B cell (primary cell): ENCODE data around the gene DSPP. TPM values are rescaled to one million over a fixed set of nuclear protein-coding genes. Genes with fewer than 3 reads are reported as not detected.

Experiments used
- ATAC-seq: fragments of 200-7000 bp; cut with Tn5 transposase; one replicate; pipeline ENCODE4 v1.10.0; 2021; ENCODE audit warnings: low read depth, mild to moderate bottlenecking, moderate number of reproducible peaks, moderate library complexity
- CTCF ChIA-PET: fragments of 350-600 bp; sonication (Branson Sonifier 250); formaldehyde crosslinking; loops from one replicate; lab custom pipeline; 2021; ENCODE audit warnings: antibody characterized with exemption, inconsistent platforms; lab: Charles Lee
- POLR2A ChIA-PET: fragments of 350-600 bp; sonication (Branson Sonifier 250); formaldehyde crosslinking; loops from one replicate; lab custom pipeline; 2021; ENCODE audit warnings: antibody characterized with exemption; lab: Charles Lee
- DNase-seq: peaks from one replicate; pipeline ENCODE4 v3.0.0; 2013
- H2AFZ ChIP-seq: 2 replicates; pipeline ENCODE4 v1.6.1; 2012; ENCODE audit warnings: mild to moderate bottlenecking, low read depth, low read length; ENCODE audit not compliant: insufficient read depth, poor library complexity, severe bottlenecking
- H3K27ac ChIP-seq, 2 donors: 1 replicate in 1 of 2; 2 replicates in 1 of 2; pipeline ENCODE4 v1.5.1; 2012 to 2013; ENCODE audit warnings: low read length in 2 of 2, mild to moderate bottlenecking in 2 of 2, moderate library complexity in 1 of 2
- H3K27me3 ChIP-seq, 4 experiments: fragments of 200-600 bp in 1 of 4; sonication (generic) in 1 of 4; replicated peaks in 1 of 4; 1 replicate in 2 of 4; 2 replicates in 2 of 4; pipeline versions ENCODE4 v1.6.1 to v1.7.0; 2013 to 2016; ENCODE audit warnings: low read length in 3 of 4, mild to moderate bottlenecking in 2 of 4, mixed read lengths in 1 of 4, moderate library complexity in 1 of 4; ENCODE audit not compliant: insufficient read depth in 4 of 4, control insufficient read depth in 3 of 4; ENCODE audit errors: control extremely low read depth in 1 of 4
- H3K36me3 ChIP-seq, 2 experiments: replicated peaks in 1 of 2; 1 replicate in 1 of 2; 2 replicates in 1 of 2; pipeline versions ENCODE4 v1.6.1 to v1.7.1; 2013; ENCODE audit warnings: low read length in 1 of 2; ENCODE audit not compliant: insufficient read depth in 2 of 2, control insufficient read depth in 1 of 2; ENCODE audit errors: control extremely low read depth in 1 of 2, extremely low read depth in 1 of 2
- H3K4me1 ChIP-seq, 2 donors: fragments of 200-600 bp in 1 of 2; sonication (generic) in 1 of 2; 1 replicate in 1 of 2; 2 replicates in 1 of 2; pipeline versions ENCODE4 v1.5.1 to v1.6.1; 2013 to 2017; ENCODE audit warnings: low read length in 2 of 2; ENCODE audit not compliant: control insufficient read depth in 2 of 2, insufficient read depth in 2 of 2
- H3K4me2 ChIP-seq: replicated peaks from 2 replicates; pipeline ENCODE3; 2012; ENCODE audit warnings: mild to moderate bottlenecking, low read depth, low read length; ENCODE audit not compliant: poor library complexity, severe bottlenecking
- H3K4me3 ChIP-seq, 5 experiments: fragments of 200-600 bp in 1 of 5; sonication (generic) in 1 of 5; 1 replicate in 3 of 5; 2 replicates in 2 of 5; pipeline versions ENCODE4 v1.5.1 to v1.7.0; 2011 to 2016; ENCODE audit warnings: low read length in 4 of 5, mild to moderate bottlenecking in 4 of 5, low read depth in 2 of 5, control low read depth in 1 of 5, moderate library complexity in 1 of 5; ENCODE audit not compliant: insufficient read depth in 1 of 5; ENCODE audit errors: control extremely low read depth in 1 of 5, extremely low read depth in 1 of 5
- H3K79me2 ChIP-seq: fragments of 200-600 bp; sonication (generic); one replicate; pipeline ENCODE4 v1.6.0; 2016; ENCODE audit warnings: low read length; ENCODE audit not compliant: control insufficient read depth, insufficient read depth
- H3K9ac ChIP-seq: fragments of 200-600 bp; sonication (generic); 2 replicates; pipeline ENCODE4 v1.6.1; 2017; ENCODE audit warnings: mild to moderate bottlenecking, low read length, moderate library complexity
- H3K9me3 ChIP-seq, 3 donors: one replicate each; pipeline versions ENCODE4 v1.6.1 to v1.7.1; 2013; ENCODE audit warnings: low read length in 2 of 3; ENCODE audit not compliant: control insufficient read depth in 2 of 3, insufficient read depth in 1 of 3; ENCODE audit errors: control extremely low read depth in 1 of 3
- H4K20me1 ChIP-seq: 2 replicates; pipeline ENCODE4 v1.6.0; 2012; ENCODE audit warnings: mild to moderate bottlenecking, low read length; ENCODE audit not compliant: insufficient read depth, control insufficient read depth, poor library complexity, severe bottlenecking
- H3K27ac Mint-ChIP-seq: one replicate; pipeline ENCODE4 v1.8.0; 2021; ENCODE audit warnings: mixed read lengths
- H3K27me3 Mint-ChIP-seq: one replicate; pipeline ENCODE4 v1.8.0; 2021; ENCODE audit warnings: mixed read lengths
- H3K4me1 Mint-ChIP-seq: one replicate; pipeline ENCODE4 v1.8.0; 2021; ENCODE audit warnings: mixed read lengths
- H3K4me3 Mint-ChIP-seq: one replicate; pipeline ENCODE4 v1.8.0; 2021; ENCODE audit warnings: mixed read lengths
- H3K9me3 Mint-ChIP-seq: one replicate; pipeline ENCODE4 v1.8.0; 2022; ENCODE audit warnings: mixed read lengths; ENCODE audit not compliant: insufficient read depth
- CTCF ChIP-seq: fragments of 200-600 bp; IDR thresholded peaks from one replicate; pipeline ENCODE4 v1.8.0; 2022; ENCODE audit warnings: antibody characterized with exemption, mild to moderate bottlenecking
- EZH2 ChIP-seq: IDR thresholded peaks from 2 replicates; pipeline ENCODE4 v1.6.1; 2012; ENCODE audit warnings: borderline replicate concordance, low read depth, mild to moderate bottlenecking, moderate library complexity, low read length; ENCODE audit not compliant: insufficient read depth, poor library complexity, severe bottlenecking
- WGBS: methylation state at CpG from one replicate; pipeline ENCODE4 v1.1.5; 2013; ENCODE audit warnings: missing lambda C conversion rate; ENCODE audit not compliant: insufficient coverage; 5-methylcytosine and 5-hydroxymethylcytosine counted together
- intact Hi-C: fragments of 100-400 bp; cut with micrococcal nuclease; formaldehyde crosslinking; loops from one replicate; pipeline ENCODE4 v1.10.0; 2022
- polyA plus RNA-seq: library from polyadenylated mRNA; depleted of rRNA; stranded (reverse); fragments of >200 nt; gene quantifications from 2 replicates; pipeline ENCODE4 v1.2.3, GENCODE V29; 2012
- total RNA-seq, 2 donors: library from RNA; stranded (reverse); fragments of 120-200 nt in 1 of 2; gene quantifications; 1 replicate in 1 of 2; 2 replicates in 1 of 2; pipeline versions ENCODE4 v1.2.3 to v1.2.4, GENCODE V29; 2013 to 2022

The DSPP gene
- total and polyA plus RNA-seq, 2 donors (not counting 1 experiment from before 2014, with no cell fraction given), result not detected

GRCh38 chr4:87616268-87616667 lies 7.9 kb downstream of the DSPP start:
- Mint-ChIP-seq H3K4me3 (no peak overlapping the region), H3K27ac (no peak overlapping the region), H3K27me3 (peaks cover 4% of the 10 kb centered on the region), H3K9me3 (no peaks in the 10 kb centered on the region), H3K4me1 (no peaks in the 10 kb centered on the region)
- no peaks in the 10 kb centered on the region for H3K36me3 ChIP-seq
- ChIA-PET CTCF (no interaction called here), POLR2A (no interaction called here)
- H3K9me3 ChIP-seq, result no peaks in the 10 kb centered on the region
- intact Hi-C loops, result no loop called here
- H3K9ac ChIP-seq, result no peak overlapping the region
- no peak for TF ChIP-seq EZH2
- TF ChIP-seq CTCF, result no peak
- H3K27ac ChIP-seq, result no peak overlapping the region
- H3K27me3 ChIP-seq, result no peaks in the 10 kb centered on the region
- no peaks in the 10 kb centered on the region for H3K4me1 ChIP-seq
- no peaks in the 10 kb centered on the region for H3K79me2 ChIP-seq
- DNase-seq, result no peak
- 94% methylated on average over 7 of the region's 9 CpGs for WGBS
- no peak overlapping the region for H2AFZ ChIP-seq
- ATAC-seq, result no peak
- no peaks in the 10 kb centered on the region for H4K20me1 ChIP-seq
- H3K4me3 ChIP-seq, result no peak overlapping the region
- H3K4me2 ChIP-seq, result no peak overlapping the region

- H3K4me2 ChIP-seq, result no peak overlapping the region
- Mint-ChIP-seq H3K27ac (no peak overlapping the region), H3K4me3 (no peak overlapping the region), H3K27me3 (no peaks in the 10 kb centered on the region), H3K9me3 (no peaks in the 10 kb centered on the region), H3K4me1 (no peaks in the 10 kb centered on the region)
- H3K4me3 ChIP-seq, result no peak overlapping the region
- DNase-seq (no peak), ATAC-seq (no peak)
- WGBS, result 94% methylated on average over 3 of the region's 6 CpGs
- ChIA-PET POLR2A (no interaction called here), CTCF (no interaction called here)
- no peaks in the 10 kb centered on the region for H3K36me3 ChIP-seq
- intact Hi-C loops, result no loop called here
- no peaks in the 10 kb centered on the region for H3K27me3 ChIP-seq
- H3K79me2 ChIP-seq, result no peaks in the 10 kb centered on the region
- no peak for TF ChIP-seq EZH2
- no peak overlapping the region for H3K9ac ChIP-seq
- no peak overlapping the region for H2AFZ ChIP-seq
- no peaks in the 10 kb centered on the region for H3K9me3 ChIP-seq
- no peaks in the 10 kb centered on the region for H3K4me1 ChIP-seq
- H4K20me1 ChIP-seq, result no peaks in the 10 kb centered on the region
- no peak overlapping the region for H3K27ac ChIP-seq
Measured at GRCh38 chr4:87620086-87620485, 11.8 kb downstream of the DSPP start.
